K562 (cell line): ENCODE data around the gene TCF4. TPM values are rescaled to one million over a fixed set of nuclear protein-coding genes. Genes with fewer than 3 reads are reported as not detected.

Experiments used
- ATAC-seq: fragments of 200-7000 bp; cut with Tn5 transposase; 3 replicates; pipeline ENCODE4 v1.9.1; 2020; ENCODE audit warnings: moderate library complexity
- BruUV-seq: library from RNA; stranded (reverse); fragments of 400-500 nt; replicated peaks from 2 replicates; lab custom pipeline; 2021; lab: Mats Ljungman, UMichigan
- CTCF ChIA-PET: fragments of 300-600 bp; formaldehyde crosslinking; extraction: SDS; loops from one replicate; lab custom pipeline; 2021; ENCODE audit warnings: low intra/inter-chr PET ratio; lab: Yijun Ruan, JAX
- POLR2A ChIA-PET: fragments of 300-600, 350-650 bp; sonication (Branson Sonifier 250); formaldehyde crosslinking; extraction: SDS; loops from one replicate; lab custom pipeline; 2021; ENCODE audit warnings: antibody characterized with exemption, inconsistent platforms; lab: Yijun Ruan, JAX
- DNase-seq, 4 experiments: peaks; one replicate each; pipeline versions ENCODE4 v3.0.0 to v3.0.0-alpha.2; 2011 to 2018; ENCODE audit warnings: low spot score in 3 of 4, mixed read lengths in 3 of 4; ENCODE audit errors: extremely low read depth in 1 of 4
- FAIRE-seq: peaks from 2 replicates; lab custom pipeline; 2011; peaks lifted over from hg19 to GRCh38; lab: Jason Lieb, UNC
- H2AFZ ChIP-seq: 2 replicates; pipeline ENCODE4 v1.6.0; 2011; ENCODE audit warnings: low read depth, low read length, control low read depth, inconsistent platforms
- H3K27ac ChIP-seq: fragments of 200-600 bp; 3 replicates; pipeline ENCODE4 v1.8.0; 2011; ENCODE audit warnings: low read depth, mild to moderate bottlenecking, control low read depth, inconsistent platforms, low read length, moderate library complexity, mixed read lengths; ENCODE audit errors: extremely low read depth
- H3K27me3 ChIP-seq, 2 experiments: fragments of 300-600 bp in 1 of 2; 2 replicates in 1 of 2; 3 replicates in 1 of 2; pipeline versions ENCODE4 v1.6.0 to v1.8.0; 2011; ENCODE audit warnings: inconsistent platforms in 2 of 2, low read length in 2 of 2, mild to moderate bottlenecking in 1 of 2, mixed read lengths in 1 of 2, moderate library complexity in 1 of 2; ENCODE audit not compliant: control insufficient read depth in 2 of 2, insufficient read depth in 2 of 2
- H3K36me3 ChIP-seq: fragments of 300-600 bp; 3 replicates; pipeline ENCODE4 v1.8.0; 2011; ENCODE audit warnings: mild to moderate bottlenecking, low read length, inconsistent platforms; ENCODE audit not compliant: control insufficient read depth, insufficient read depth
- H3K4me1 ChIP-seq, 2 experiments: fragments of 200-600 bp in 1 of 2; replicated peaks in 1 of 2; 2 replicates in 1 of 2; 3 replicates in 1 of 2; pipeline versions ENCODE4 v1.5.1 to v1.8.0; 2011; ENCODE audit warnings: inconsistent platforms in 2 of 2, low read length in 2 of 2, mild to moderate bottlenecking in 1 of 2, mixed read lengths in 1 of 2, moderate library complexity in 1 of 2; ENCODE audit not compliant: control insufficient read depth in 2 of 2, insufficient read depth in 2 of 2
- H3K4me2 ChIP-seq: 2 replicates; pipeline ENCODE4 v1.6.1; 2011; ENCODE audit warnings: low read length, control low read depth, inconsistent platforms, mixed read lengths; ENCODE audit not compliant: insufficient read depth
- H3K4me3 ChIP-seq: fragments of 200-600 bp; sonication (generic), shearing (Covaris generic); 2 replicates; pipeline ENCODE4 v1.5.1; 2016; ENCODE audit warnings: control low read depth, inconsistent platforms
- H3K79me2 ChIP-seq: fragments of 200-600 bp; 3 replicates; pipeline ENCODE4 v1.8.0; 2011; ENCODE audit warnings: low read length, inconsistent platforms; ENCODE audit not compliant: control insufficient read depth, insufficient read depth
- H3K9ac ChIP-seq, 2 experiments: 2 replicates each; pipeline versions ENCODE4 v1.6.0 to v1.6.1; 2011; ENCODE audit warnings: low read depth in 2 of 2, low read length in 2 of 2, control low read depth in 1 of 2, inconsistent platforms in 1 of 2, mild to moderate bottlenecking in 1 of 2, mixed read lengths in 1 of 2; ENCODE audit not compliant: insufficient read depth in 1 of 2
- H3K9me1 ChIP-seq: one replicate; pipeline ENCODE4 v1.6.0; 2011; ENCODE audit warnings: inconsistent platforms, mild to moderate bottlenecking, low read length, moderate library complexity; ENCODE audit not compliant: control insufficient read depth, insufficient read depth
- H3K9me3 ChIP-seq: replicated peaks from 2 replicates; pipeline ENCODE4 v1.5.1; 2011; ENCODE audit warnings: low read depth, low read length, inconsistent platforms; ENCODE audit not compliant: control insufficient read depth, insufficient read depth
- H4K20me1 ChIP-seq: replicated peaks from 2 replicates; pipeline ENCODE4 v1.6.1; 2011; ENCODE audit warnings: low read length, inconsistent platforms, mixed read lengths; ENCODE audit not compliant: control insufficient read depth, insufficient read depth
- CBFA2T3 ChIP-seq: fragments of 450-650 bp; IDR thresholded peaks from 2 replicates; pipeline ENCODE4 v1.6.1; 2017
- FUS ChIP-seq: fragments of 200-400 bp; formaldehyde crosslinking; optimal IDR thresholded peaks from 2 replicates; pipeline ENCODE3; 2017; ENCODE audit warnings: low read depth, low read length
- HBP1 ChIP-seq: fragments of 450-650 bp; formaldehyde crosslinking; IDR thresholded peaks from 2 replicates; pipeline ENCODE4 v1.4.0; 2022; ENCODE audit warnings: missing genetic modification characterization
- HDAC1 ChIP-seq, 2 experiments: fragments of 450-650 bp; IDR thresholded peaks; 2 replicates each; pipeline ENCODE4 v1.6.1; 2016 to 2017; ENCODE audit warnings: inconsistent platforms in 1 of 2, mild to moderate bottlenecking in 1 of 2, moderate library complexity in 1 of 2
- IRF2 ChIP-seq: sonication (generic); formaldehyde crosslinking; IDR thresholded peaks from 2 replicates; pipeline ENCODE4 v1.8.1; 2022; ENCODE audit warnings: mild to moderate bottlenecking, missing genetic modification reagents
- NUFIP1 ChIP-seq: fragments of 450-650 bp; IDR thresholded peaks from 2 replicates; pipeline ENCODE4 v1.6.1; 2018; ENCODE audit not compliant: partially characterized antibody
- ZFP1 ChIP-seq: fragments of 450-650 bp; formaldehyde crosslinking; IDR thresholded peaks from 2 replicates; pipeline ENCODE4 v1.4.0; 2020; ENCODE audit warnings: mild to moderate bottlenecking, mixed read lengths
- ZNF778 ChIP-seq: fragments of 450-650 bp; formaldehyde crosslinking; IDR thresholded peaks from 2 replicates; pipeline ENCODE4 v1.4.0; 2020; ENCODE audit warnings: mild to moderate bottlenecking, moderate library complexity
- in situ Hi-C: fragments of 300-500 bp; cut with MboI; formaldehyde crosslinking; loops from 4 replicates; pipeline ENCODE4 v1.15.0; 2018; ENCODE audit warnings: inconsistent platforms, mixed read lengths
- intact Hi-C: fragments of 100-400 bp; cut with micrococcal nuclease; formaldehyde crosslinking; loops from 2 replicates; pipeline ENCODE4 v1.14.2; 2022
- polyA plus RNA-seq, 8 experiments: library from polyadenylated mRNA; depleted of rRNA in 4 of 8; stranded (reverse) in 5 of 8; unstranded in 3 of 8; fragments of >200 nt; fragmentation: Nextera tagmentation in 2 of 8; fragmentation: Illumina TruSeq in 1 of 8; extraction: Ambion mirVana in 2 of 8; extraction: Trizol in 1 of 8; gene quantifications; 2 replicates each; pipeline versions ENCODE4 v1.2.1 to v1.2.3, GENCODE V29; 2011 to 2014; ENCODE audit warnings: inconsistent platforms in 1 of 8, missing spikeins in 1 of 8
- total RNA-seq, 7 experiments: library from RNA; depleted of rRNA in 6 of 7; stranded (reverse); fragments of >200 nt in 6 of 7; fragmentation: Illumina TruSeq in 2 of 7; extraction: Trizol in 2 of 7; gene quantifications; 2 replicates each; pipeline versions ENCODE4 v1.2.1 to v1.2.3, GENCODE V29; 2011 to 2021; ENCODE audit warnings: low replicate concordance in 1 of 7
- TF ChIP-seq, protein P1 (sequence below): fragments of 450-650 bp; IDR thresholded peaks from 2 replicates; pipeline ENCODE4 v1.6.1; 2016; ENCODE audit warnings: borderline replicate concordance

The TCF4 gene
- total and polyA plus RNA-seq, 9 of the 15 experiments (the other 6 are each of a cell fraction or from before 2014, with no cell fraction given): 4.8 to 24.7 (median 15.2) TPM

- TF ChIP-seq ZNF778 (no peak), HDAC1 (IDR thresholded peaks at IDR 0.05) (no peak), ZFP1 (CRISPR knock-in tag) (no peak), HBP1 (no peak), IRF2 (no peak), FUS (no peak)
- TF ChIP-seq, protein P1, sequence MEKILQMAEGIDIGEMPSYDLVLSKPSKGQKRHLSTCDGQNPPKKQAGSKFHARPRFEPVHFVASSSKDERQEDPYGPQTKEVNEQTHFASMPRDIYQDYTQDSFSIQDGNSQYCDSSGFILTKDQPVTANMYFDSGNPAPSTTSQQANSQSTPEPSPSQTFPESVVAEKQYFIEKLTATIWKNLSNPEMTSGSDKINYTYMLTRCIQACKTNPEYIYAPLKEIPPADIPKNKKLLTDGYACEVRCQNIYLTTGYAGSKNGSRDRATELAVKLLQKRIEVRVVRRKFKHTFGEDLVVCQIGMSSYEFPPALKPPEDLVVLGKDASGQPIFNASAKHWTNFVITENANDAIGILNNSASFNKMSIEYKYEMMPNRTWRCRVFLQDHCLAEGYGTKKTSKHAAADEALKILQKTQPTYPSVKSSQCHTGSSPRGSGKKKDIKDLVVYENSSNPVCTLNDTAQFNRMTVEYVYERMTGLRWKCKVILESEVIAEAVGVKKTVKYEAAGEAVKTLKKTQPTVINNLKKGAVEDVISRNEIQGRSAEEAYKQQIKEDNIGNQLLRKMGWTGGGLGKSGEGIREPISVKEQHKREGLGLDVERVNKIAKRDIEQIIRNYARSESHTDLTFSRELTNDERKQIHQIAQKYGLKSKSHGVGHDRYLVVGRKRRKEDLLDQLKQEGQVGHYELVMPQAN: no peak
Measured at GRCh38 chr18:55529581-55529980, 58.4 kb downstream of the TCF4 start (continued).

DNA sequence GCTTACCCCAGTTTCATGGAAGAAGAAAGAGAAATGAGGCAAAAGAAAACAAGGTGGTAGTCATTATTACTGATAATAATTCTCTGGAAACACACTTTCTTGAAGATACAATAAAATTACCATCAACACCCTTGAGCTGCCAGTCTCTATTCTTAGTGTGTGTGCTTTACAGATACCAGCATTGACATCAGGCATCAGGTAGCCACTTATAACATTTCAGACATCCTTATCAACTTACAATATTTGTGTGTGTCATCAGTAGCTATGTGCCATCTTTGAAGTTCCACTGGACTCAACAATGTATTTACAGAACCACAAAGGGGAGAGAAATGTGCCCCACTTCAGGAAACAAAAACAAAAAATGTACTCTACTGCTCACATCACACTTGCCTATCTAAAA is 62.1 kb downstream of the TCF4 start:
- CTCF ChIA-PET: no interaction called here
- H3K36me3 ChIP-seq: no peaks in the 10 kb centered on the region
- no peak overlapping the region for H2AFZ ChIP-seq
- H4K20me1 ChIP-seq: no peaks in the 10 kb centered on the region
- no TSS peak for BruUV-seq
- POLR2A ChIA-PET: no interaction called here
- no peak overlapping the region for H3K4me3 ChIP-seq
- H3K79me2 ChIP-seq: no peaks in the 10 kb centered on the region; the same call in 2 of the 3 replicates
- H3K27me3 ChIP-seq: no peaks in the 10 kb centered on the region
- no peak overlapping the region for H3K27ac ChIP-seq
- no peaks in the 10 kb centered on the region for H3K4me1 ChIP-seq
- intact Hi-C loops: no loop called here
- TF ChIP-seq CBFA2T3 (0 out of 2 replicates have a peak, but pooled peaks have one; percentile 17), NUFIP1 (no peak)
- TF ChIP-seq, all 486 proteins: peak for 1
- no peaks in the 10 kb centered on the region for H3K9me1 ChIP-seq
- H3K9me3 ChIP-seq: no peaks in the 10 kb centered on the region
- no peak for ATAC-seq
- DNase-seq: no peak
- no peak overlapping the region for H3K9ac ChIP-seq
- H3K4me2 ChIP-seq: no peak overlapping the region
- in situ Hi-C loops: no loop called here
- FAIRE-seq: no peak
